SU-DHL-6 (cell line): ENCODE results near the gene STIP1.

Experiments
- CTCF ChIP-seq: fragments of 200-600 bp; sonication (generic); IDR thresholded peaks from one replicate; pipeline ENCODE4 v1.5.1; 2017; ENCODE audit warnings: antibody characterized with exemption, mild to moderate bottlenecking, low read length, moderate library complexity; ENCODE audit not compliant: insufficient read depth, poor library complexity, severe bottlenecking
- EZH2phosphoT487 ChIP-seq: fragments of 200-600 bp; sonication (generic), shearing (Covaris generic); conservative IDR thresholded peaks from 2 replicates; pipeline ENCODE4 v1.6.1; 2018; ENCODE audit warnings: mild to moderate bottlenecking, antibody characterized with exemption, low read length, moderate library complexity, mixed read lengths

- no peak for TF ChIP-seq CTCF
- TF ChIP-seq EZH2phosphoT487, result no peak
Measured at GRCh38 chr11:64150481-64151239, 35.3 kb upstream of the STIP1 start.
